OCI-LY7 (cell line): Measurements from ENCODE around the gene BCAR3. TPM values are rescaled to one million over a fixed set of nuclear protein-coding genes. Genes with fewer than 3 reads are reported as not detected.

ENCODE experiments used
- BruUV-seq: library from RNA; stranded (reverse); fragments of 400-500 nt; replicated peaks from 2 replicates; lab custom pipeline; 2021; lab: Mats Ljungman, UMichigan
- CTCF ChIA-PET: fragments of 300-600 bp; sonication (Branson Sonifier 250); formaldehyde crosslinking; loops from one replicate; lab custom pipeline; 2022; ENCODE audit warnings: antibody characterized with exemption; ENCODE audit not compliant: unreplicated experiment; lab: Charles Lee
- POLR2A ChIA-PET: fragments of 300-600 bp; sonication (Branson Sonifier 250); formaldehyde crosslinking; loops from one replicate; lab custom pipeline; 2022; ENCODE audit warnings: antibody characterized with exemption; lab: Charles Lee
- DNase-seq: peaks from one replicate; pipeline ENCODE4 v3.0.0-alpha.2; 2015; ENCODE audit warnings: low spot score
- H2AFZ ChIP-seq: fragments of 200-600 bp; sonication (generic), shearing (Covaris generic); 2 replicates; pipeline ENCODE4 v1.6.1; 2014; ENCODE audit warnings: mild to moderate bottlenecking, antibody characterized with exemption, low read length, moderate library complexity
- H3K27ac ChIP-seq: fragments of 200-600 bp; sonication (generic); 2 replicates; pipeline ENCODE4 v1.5.1; 2014; ENCODE audit warnings: mixed run types, low read depth, mild to moderate bottlenecking, moderate library complexity, low read length, inconsistent platforms; ENCODE audit not compliant: poor library complexity, severe bottlenecking
- H3K36me3 ChIP-seq: fragments of 200-600 bp; sonication (generic); 2 replicates; pipeline ENCODE4 v1.6.1; 2014; ENCODE audit warnings: mild to moderate bottlenecking, antibody characterized with exemption, low read length, moderate library complexity, mixed read lengths; ENCODE audit not compliant: insufficient read depth
- H3K4me1 ChIP-seq: fragments of 200-600 bp; sonication (generic); 2 replicates; pipeline ENCODE4 v1.5.1; 2014; ENCODE audit warnings: mild to moderate bottlenecking, low read length; ENCODE audit not compliant: insufficient read depth, poor library complexity, severe bottlenecking
- H3K4me2 ChIP-seq: fragments of 200-600 bp; sonication (generic); 2 replicates; pipeline ENCODE4 v1.6.1; 2014; ENCODE audit warnings: mild to moderate bottlenecking, low read length
- H3K4me3 ChIP-seq: fragments of 200-600 bp; sonication (generic); 2 replicates; pipeline ENCODE4 v1.5.1; 2014; ENCODE audit warnings: mild to moderate bottlenecking, low read depth, low read length; ENCODE audit not compliant: poor library complexity, severe bottlenecking
- H3K79me2 ChIP-seq: fragments of 200-600 bp; sonication (generic); 2 replicates; pipeline ENCODE4 v1.6.1; 2016; ENCODE audit warnings: low read depth, mild to moderate bottlenecking, low read length, moderate library complexity, mixed read lengths; ENCODE audit not compliant: insufficient read depth
- H3K9me2 ChIP-seq: fragments of 200-600 bp; sonication (generic); 2 replicates; pipeline ENCODE4 v1.6.1; 2016; ENCODE audit warnings: mild to moderate bottlenecking, low read length, mixed read lengths; ENCODE audit not compliant: insufficient read depth
- H3K9me3 ChIP-seq: fragments of 200-600 bp; sonication (generic); 2 replicates; pipeline ENCODE4 v1.6.1; 2014; ENCODE audit warnings: mild to moderate bottlenecking, mixed run types, low read length, mixed read lengths
- H4K20me1 ChIP-seq: fragments of 200-600 bp; sonication (generic); 2 replicates; pipeline ENCODE4 v1.6.1; 2014; ENCODE audit warnings: mild to moderate bottlenecking, antibody characterized with exemption, low read length, moderate library complexity, mixed read lengths; ENCODE audit not compliant: insufficient read depth
- EZH2phosphoT487 ChIP-seq: fragments of 200-600 bp; sonication (generic); IDR thresholded peaks from 2 replicates; pipeline ENCODE4 v1.6.1; 2018; ENCODE audit warnings: low read depth, borderline replicate concordance, mild to moderate bottlenecking, mixed run types, antibody characterized with exemption, low read length, moderate library complexity, mixed read lengths
- intact Hi-C: fragments of 100-400 bp; cut with micrococcal nuclease; formaldehyde crosslinking; loops from one replicate; pipeline ENCODE4 v1.10.0; 2022; ENCODE audit not compliant: unreplicated experiment
- total RNA-seq, 2 experiments: library from RNA; depleted of rRNA in 1 of 2; stranded (reverse); fragments of >200 nt in 1 of 2; shearing (Covaris generic) in 1 of 2; gene quantifications; 2 replicates each; pipeline ENCODE4 v1.2.3, GENCODE V29; 2014 to 2022
- TF ChIP-seq, protein P1 (sequence below): fragments of 200-600 bp; sonication (generic); conservative IDR thresholded peaks from 2 replicates; pipeline ENCODE4 v1.5.1; 2014; ENCODE audit warnings: mild to moderate bottlenecking, antibody characterized with exemption, low read length, moderate library complexity, mixed read lengths

Gene BCAR3
- total RNA-seq, 2 experiments from 2014 or later = 16.3 to 24.2 TPM

DNA sequence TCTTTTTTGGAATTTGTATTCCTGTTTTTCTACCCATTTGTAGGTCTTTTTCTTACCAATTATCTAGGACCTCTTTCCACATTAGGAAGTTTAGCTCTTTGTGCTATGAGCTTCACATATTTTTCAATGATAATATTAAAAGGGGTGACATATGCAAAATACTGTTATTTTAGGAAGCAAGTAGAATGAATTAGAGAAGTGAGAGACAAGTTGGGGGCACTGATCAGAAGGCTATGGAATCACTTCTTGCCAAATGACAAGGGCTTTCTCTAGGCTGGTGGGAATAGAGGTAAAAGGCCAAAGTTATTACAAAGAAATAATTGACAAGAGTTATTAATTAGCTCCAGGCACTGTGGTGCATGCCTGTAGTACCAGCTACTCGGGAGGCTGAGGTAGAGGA, 4.3 kb upstream of the BCAR3 start:
- Histone ChIP-seq H4K20me1 (no peaks in the 10 kb centered on the region), H3K79me2 (no peaks in the 10 kb centered on the region), H3K36me3 (no peaks in the 10 kb centered on the region), H3K9me3 (no peaks in the 10 kb centered on the region), H3K4me2 (peak overlapping the region; percentile 66), H3K4me3 (peak overlapping the region; percentile 33), H2AFZ (peak overlapping the region; percentile 35; the same call in 1 of the 2 replicates), H3K4me1 (peaks cover 87% of the 10 kb centered on the region), H3K9me2 (no peaks in the 10 kb centered on the region), H3K27ac (peak overlapping the region; percentile 27)
- intact Hi-C loops = loop anchor here (5.0 kb wide), 1 partner anchor 724 kb away; the partner anchor contains the start of gene DIPK1A
- POLR2A ChIA-PET = interaction anchor here (0.6 to 17.2 kb wide), 10 partner anchors 7 to 891 kb away, joined by 3 to 497 read pairs (median 4); no protein-coding TSS in a partner anchor
- TF ChIP-seq, protein P1, sequence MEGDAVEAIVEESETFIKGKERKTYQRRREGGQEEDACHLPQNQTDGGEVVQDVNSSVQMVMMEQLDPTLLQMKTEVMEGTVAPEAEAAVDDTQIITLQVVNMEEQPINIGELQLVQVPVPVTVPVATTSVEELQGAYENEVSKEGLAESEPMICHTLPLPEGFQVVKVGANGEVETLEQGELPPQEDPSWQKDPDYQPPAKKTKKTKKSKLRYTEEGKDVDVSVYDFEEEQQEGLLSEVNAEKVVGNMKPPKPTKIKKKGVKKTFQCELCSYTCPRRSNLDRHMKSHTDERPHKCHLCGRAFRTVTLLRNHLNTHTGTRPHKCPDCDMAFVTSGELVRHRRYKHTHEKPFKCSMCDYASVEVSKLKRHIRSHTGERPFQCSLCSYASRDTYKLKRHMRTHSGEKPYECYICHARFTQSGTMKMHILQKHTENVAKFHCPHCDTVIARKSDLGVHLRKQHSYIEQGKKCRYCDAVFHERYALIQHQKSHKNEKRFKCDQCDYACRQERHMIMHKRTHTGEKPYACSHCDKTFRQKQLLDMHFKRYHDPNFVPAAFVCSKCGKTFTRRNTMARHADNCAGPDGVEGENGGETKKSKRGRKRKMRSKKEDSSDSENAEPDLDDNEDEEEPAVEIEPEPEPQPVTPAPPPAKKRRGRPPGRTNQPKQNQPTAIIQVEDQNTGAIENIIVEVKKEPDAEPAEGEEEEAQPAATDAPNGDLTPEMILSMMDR = no peak
- no peak for TF ChIP-seq EZH2phosphoT487
- CTCF ChIA-PET = interaction anchor here (0.5 to 3.4 kb wide), 4 partner anchors 10 to 128 kb away, joined by 3 to 12 read pairs (median 6); no protein-coding TSS in a partner anchor
- BruUV-seq = no TSS peak
- DNase-seq = no peak

DNA sequence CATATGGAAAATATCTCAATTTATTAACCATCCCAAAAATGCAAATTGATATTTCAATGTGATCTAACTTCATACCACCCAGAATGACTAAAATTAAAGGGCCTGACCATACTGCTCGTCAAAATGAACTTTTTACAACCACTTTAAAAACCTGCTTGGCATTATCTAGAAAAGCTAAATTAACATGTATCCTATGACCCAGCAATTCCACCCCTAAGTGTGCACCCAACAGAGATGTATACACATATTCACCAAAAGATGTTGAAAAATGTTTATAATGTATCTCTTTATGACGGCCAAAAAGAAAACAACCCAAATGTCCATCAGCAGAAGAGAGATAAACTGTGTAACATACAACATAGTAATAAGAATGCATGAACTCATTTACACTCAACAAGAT, 1.6 kb upstream of the BCAR3 start:
- H3K4me2 ChIP-seq = peak overlapping the region; percentile 73
- no peak overlapping the region for H3K27ac ChIP-seq
- H3K79me2 ChIP-seq = peaks cover 23% of the 10 kb centered on the region
- ChIA-PET CTCF (interaction anchor here (0.9 kb wide), 1 partner anchor 21 kb away, joined by 4 read pairs; no protein-coding TSS in a partner anchor), POLR2A (interaction anchor here (0.7 to 17.2 kb wide), 4 partner anchors 9 to 324 kb away, joined by 3 to 497 read pairs (median 12); no protein-coding TSS in a partner anchor)
- peak overlapping the region; percentile 51; the same call in 1 of the 2 replicates for H2AFZ ChIP-seq
- DNase-seq = no peak
- H3K4me1 ChIP-seq = peaks cover 76% of the 10 kb centered on the region
- H4K20me1 ChIP-seq = no peaks in the 10 kb centered on the region
- no TSS peak for BruUV-seq
- H3K36me3 ChIP-seq = peaks cover 10% of the 10 kb centered on the region; the same call in 1 of the 2 replicates
- no peak overlapping the region for H3K4me3 ChIP-seq
- TF ChIP-seq, protein P1 = no peak
- TF ChIP-seq EZH2phosphoT487 = no peak
- intact Hi-C loops = loop anchor here (5.0 kb wide), 1 partner anchor 34 kb away; no protein-coding TSS in a partner anchor
- H3K9me3 ChIP-seq = no peaks in the 10 kb centered on the region
- no peaks in the 10 kb centered on the region for H3K9me2 ChIP-seq

DNA sequence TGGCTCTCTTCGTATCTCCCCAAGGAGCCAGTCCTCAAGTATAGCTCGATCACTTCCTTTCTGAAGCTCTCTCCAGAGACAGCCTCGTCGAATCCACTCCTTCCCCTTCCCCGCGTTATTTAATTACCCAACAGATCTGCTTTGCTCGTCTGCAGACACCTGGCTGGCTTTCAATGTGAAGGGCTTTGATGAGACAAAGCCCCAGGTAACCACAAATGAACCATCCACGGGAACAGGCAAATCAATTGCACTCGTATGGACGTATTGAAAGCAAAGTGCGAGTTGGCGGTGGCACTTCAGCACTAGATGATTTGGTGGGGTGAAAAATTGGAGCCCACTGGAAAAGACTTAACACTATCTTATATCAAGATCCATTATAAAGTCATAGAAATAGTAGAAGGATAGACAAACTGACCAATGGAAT, 364 bp upstream of the BCAR3 start:
- no TSS peak for BruUV-seq
- H3K9me2 ChIP-seq = no peaks in the 10 kb centered on the region
- peak overlapping the region; percentile 78 for H2AFZ ChIP-seq
- DNase-seq = no peak
- intact Hi-C loops = loop anchor here (1.0 to 5.0 kb wide), 6 partner anchors 21 to 165 kb away; no protein-coding TSS in a partner anchor
- peaks cover 19% of the 10 kb centered on the region; the same call in 1 of the 2 replicates for H3K36me3 ChIP-seq
- CTCF ChIA-PET = interaction anchor here (0.6 to 1.8 kb wide), 4 partner anchors 12 to 69 kb away, joined by 3 to 7 read pairs (median 4); no protein-coding TSS in a partner anchor
- H4K20me1 ChIP-seq = no peaks in the 10 kb centered on the region
- peak overlapping the region; percentile 82 for H3K4me3 ChIP-seq
- H3K27ac ChIP-seq = peak overlapping the region; percentile 64
- no peaks in the 10 kb centered on the region for H3K9me3 ChIP-seq
- peak overlapping the region; percentile 73 for H3K4me2 ChIP-seq
- TF ChIP-seq EZH2phosphoT487 = no peak
- TF ChIP-seq, protein P1 = 0 out of 2 replicates have a peak, but pooled peaks have one; percentile 8
- peaks cover 31% of the 10 kb centered on the region for H3K79me2 ChIP-seq
- POLR2A ChIA-PET = interaction anchor here (0.7 to 17.2 kb wide), 5 partner anchors 8 to 130 kb away, joined by 3 to 497 read pairs (median 6); no protein-coding TSS in a partner anchor
- peaks cover 67% of the 10 kb centered on the region for H3K4me1 ChIP-seq
